Right atrium auricular region (tissue), 2 donors: ENCODE results near the gene GREB1L. TPM values are rescaled to one million over a fixed set of nuclear protein-coding genes. Genes with fewer than 3 reads are reported as not detected.

Experiments
- DNase-seq: peaks from one replicate; pipeline ENCODE4 v3.0.0-alpha.2; 2019; ENCODE audit warnings: low spot score
- H3K27ac ChIP-seq, 2 donors: fragments of 200-600 bp; sonication (generic); 1 replicate in 1 of 2; 2 replicates in 1 of 2; pipeline ENCODE4 v1.5.1; 2016 to 2019
- H3K27me3 ChIP-seq, 2 donors: fragments of 200-600 bp; sonication (generic); one replicate each; pipeline versions ENCODE4 v1.5.1 to v1.6.0; 2017 to 2019
- H3K36me3 ChIP-seq: fragments of 200-600 bp; sonication (generic); one replicate; pipeline ENCODE4 v1.5.1; 2016
- H3K4me1 ChIP-seq, 2 donors: fragments of 200-600 bp; sonication (generic); one replicate each; pipeline versions ENCODE4 v1.5.1 to v1.6.0; 2017 to 2019
- H3K4me3 ChIP-seq, 2 donors: fragments of 200-600 bp; sonication (generic); 1 replicate in 1 of 2; 2 replicates in 1 of 2; pipeline ENCODE4 v1.5.1; 2017 to 2019; ENCODE audit warnings: mild to moderate bottlenecking in 1 of 2, moderate library complexity in 1 of 2
- H3K9me3 ChIP-seq, 2 donors: fragments of 200-600 bp; sonication (generic); one replicate each; pipeline ENCODE4 v1.5.1; 2019
- total RNA-seq, 2 donors: library from RNA; depleted of rRNA; stranded (reverse); fragments of >200 nt; gene quantifications; one replicate each; pipeline ENCODE4 v1.1.0, GENCODE V29; 2016
- TF ChIP-seq, protein P1 (sequence below), 2 donors: fragments of 200-600 bp; sonication (generic); IDR thresholded peaks; one replicate each; pipeline ENCODE4 v1.5.1; 2019; ENCODE audit warnings: antibody characterized with exemption in 2 of 2

The GREB1L gene
- total RNA-seq, 2 donors from 2014 or later: 17.5 to 19.1 TPM

GRCh38 chr18:21218862-21219261, 23.2 kb upstream of the GREB1L start:
- Histone ChIP-seq H3K27me3 (no peaks in the 10 kb centered on the region), H3K9me3 (no peaks in the 10 kb centered on the region), H3K4me3 (no peak overlapping the region), H3K27ac (no peak overlapping the region), H3K36me3 (no peaks in the 10 kb centered on the region), H3K4me1 (no peaks in the 10 kb centered on the region)
- TF ChIP-seq, protein P1, sequence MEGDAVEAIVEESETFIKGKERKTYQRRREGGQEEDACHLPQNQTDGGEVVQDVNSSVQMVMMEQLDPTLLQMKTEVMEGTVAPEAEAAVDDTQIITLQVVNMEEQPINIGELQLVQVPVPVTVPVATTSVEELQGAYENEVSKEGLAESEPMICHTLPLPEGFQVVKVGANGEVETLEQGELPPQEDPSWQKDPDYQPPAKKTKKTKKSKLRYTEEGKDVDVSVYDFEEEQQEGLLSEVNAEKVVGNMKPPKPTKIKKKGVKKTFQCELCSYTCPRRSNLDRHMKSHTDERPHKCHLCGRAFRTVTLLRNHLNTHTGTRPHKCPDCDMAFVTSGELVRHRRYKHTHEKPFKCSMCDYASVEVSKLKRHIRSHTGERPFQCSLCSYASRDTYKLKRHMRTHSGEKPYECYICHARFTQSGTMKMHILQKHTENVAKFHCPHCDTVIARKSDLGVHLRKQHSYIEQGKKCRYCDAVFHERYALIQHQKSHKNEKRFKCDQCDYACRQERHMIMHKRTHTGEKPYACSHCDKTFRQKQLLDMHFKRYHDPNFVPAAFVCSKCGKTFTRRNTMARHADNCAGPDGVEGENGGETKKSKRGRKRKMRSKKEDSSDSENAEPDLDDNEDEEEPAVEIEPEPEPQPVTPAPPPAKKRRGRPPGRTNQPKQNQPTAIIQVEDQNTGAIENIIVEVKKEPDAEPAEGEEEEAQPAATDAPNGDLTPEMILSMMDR (IDR thresholded peaks at IDR 0.05): no peak
- DNase-seq: no peak

DNA sequence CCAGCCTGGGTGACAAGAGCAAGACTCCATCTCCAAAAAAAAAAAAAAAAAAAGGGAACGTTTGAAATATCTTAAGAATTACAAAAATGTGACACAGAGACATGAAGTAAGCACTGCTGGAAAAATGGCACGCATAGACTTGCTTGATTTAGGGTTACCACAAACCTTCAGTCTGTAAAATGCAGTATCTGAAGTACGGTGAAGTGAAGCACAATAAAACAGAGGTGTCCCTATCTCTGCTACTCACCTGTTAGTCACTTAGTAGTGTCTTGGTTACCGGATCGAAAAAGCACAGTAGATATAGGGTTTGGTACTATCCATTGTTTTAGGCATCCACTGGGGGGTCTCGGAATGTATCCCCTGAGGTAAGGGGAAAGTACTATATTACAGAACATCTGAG, 11.6 kb upstream of the GREB1L start:
- Histone ChIP-seq H3K9me3 (no peaks in the 10 kb centered on the region), H3K36me3 (no peaks in the 10 kb centered on the region), H3K27ac (no peak overlapping the region), H3K4me1 (no peaks in the 10 kb centered on the region), H3K4me3 (no peak overlapping the region), H3K27me3 (no peaks in the 10 kb centered on the region)
- no peak for DNase-seq
- TF ChIP-seq, protein P1 (IDR thresholded peaks at IDR 0.05): no peak

DNA sequence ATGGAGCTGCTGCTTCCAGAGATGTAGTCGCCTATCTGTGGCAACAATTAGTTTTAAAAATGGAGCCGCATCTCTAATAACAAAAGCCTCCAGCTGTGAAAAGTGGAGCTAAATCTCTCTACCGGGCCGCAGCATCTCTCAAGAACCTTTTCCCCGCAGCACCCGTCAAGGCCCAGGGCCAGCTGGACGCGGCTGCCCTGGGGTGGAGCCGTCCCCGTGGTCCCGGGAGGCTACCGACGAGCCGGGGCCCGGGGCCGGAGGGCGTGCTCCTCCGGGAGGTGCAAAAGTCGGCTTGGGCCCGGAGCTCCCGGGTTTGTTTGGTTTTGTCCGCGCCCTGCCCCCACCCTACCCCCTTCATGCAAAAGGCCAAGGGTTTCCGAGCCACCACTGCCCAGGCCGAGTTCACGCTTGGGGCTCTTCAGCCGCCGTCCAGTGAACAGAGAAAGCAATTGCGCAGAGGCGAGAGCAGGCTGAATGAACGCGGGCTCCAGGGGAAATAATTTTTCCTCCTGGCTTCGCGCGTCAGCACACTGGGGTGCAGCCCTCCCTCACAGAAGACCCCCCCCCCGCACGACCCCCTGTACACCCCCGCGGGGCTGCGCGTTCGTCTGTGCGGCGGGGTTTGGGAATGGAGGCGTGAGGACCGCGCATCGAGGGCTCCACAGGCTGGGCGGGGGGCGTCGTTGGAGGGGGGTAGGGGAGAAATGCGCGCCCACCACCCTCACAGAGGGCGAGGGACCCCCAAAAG, 557 bp upstream of the GREB1L start:
- Histone ChIP-seq H3K27me3 (no peaks in the 10 kb centered on the region), H3K4me3 (peak overlapping the region; percentile 57 to 66), H3K4me1 (peaks cover 0 to 25% of the 10 kb centered on the region in 2 donors), H3K36me3 (no peaks in the 10 kb centered on the region), H3K27ac (peak overlapping the region; percentile 85 to 93), H3K9me3 (no peaks in the 10 kb centered on the region)
- TF ChIP-seq, protein P1 (IDR thresholded peaks at IDR 0.05): no peak
- DNase-seq: no peak

DNA sequence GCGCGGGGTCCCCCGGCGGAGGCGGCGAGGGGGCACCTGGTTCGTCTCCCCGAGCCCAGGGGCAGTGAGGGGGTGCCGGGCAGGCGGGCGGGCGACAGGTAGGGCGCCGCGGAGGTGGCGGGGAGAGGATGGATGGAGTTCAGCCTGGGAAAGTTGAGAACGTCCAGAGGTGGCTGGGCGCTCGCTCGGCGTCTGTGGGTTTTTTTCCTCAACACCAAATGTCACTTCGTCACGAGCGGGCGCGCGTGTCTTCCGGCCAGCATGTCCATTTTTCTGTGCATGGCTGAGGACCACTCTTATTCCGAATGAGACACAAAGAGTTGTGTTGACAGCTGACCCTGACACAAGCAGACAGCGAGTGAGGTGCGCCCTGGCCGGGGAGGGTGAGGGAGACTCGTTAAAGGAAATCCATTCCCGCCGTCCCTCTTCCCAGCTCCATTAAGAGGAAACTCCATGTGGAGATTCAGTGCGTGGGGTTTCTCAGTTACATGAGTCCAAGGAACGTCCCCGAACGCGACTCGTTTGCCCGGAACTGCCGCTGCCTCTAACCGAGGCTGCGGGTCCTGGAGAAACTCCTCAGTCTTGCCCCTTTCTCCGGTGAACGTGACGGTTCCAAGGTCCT, 859 bp downstream of the GREB1L start:
- no peaks in the 10 kb centered on the region for H3K9me3 ChIP-seq
- H3K27ac ChIP-seq: peak overlapping the region; percentile 85 to 93
- peaks cover 0 to 25% of the 10 kb centered on the region in 2 donors for H3K4me1 ChIP-seq
- no peaks in the 10 kb centered on the region for H3K27me3 ChIP-seq
- TF ChIP-seq, protein P1 (IDR thresholded peaks at IDR 0.05): no peak
- peak overlapping the region; percentile 57 to 66 for H3K4me3 ChIP-seq
- H3K36me3 ChIP-seq: no peaks in the 10 kb centered on the region
- DNase-seq: no peak

DNA sequence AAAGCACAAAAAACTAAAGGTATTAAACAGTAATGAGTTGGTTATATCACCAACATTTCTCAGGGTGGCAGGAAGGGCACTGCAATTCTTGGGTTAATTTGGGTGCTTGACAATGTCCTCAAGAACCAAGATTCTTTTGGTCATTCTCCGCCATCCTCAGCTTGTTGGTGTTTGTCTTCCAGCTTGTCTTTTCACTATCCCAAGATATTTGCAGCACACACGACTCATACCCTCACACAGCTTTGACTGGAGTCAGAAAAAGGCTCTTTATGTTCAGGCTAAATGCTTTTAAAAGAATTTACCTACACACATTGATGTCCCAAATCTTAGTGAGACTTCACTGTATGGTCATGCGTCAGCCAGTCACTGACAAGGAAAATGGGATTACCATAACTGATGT, 12.5 kb downstream of the GREB1L start:
- TF ChIP-seq, protein P1 (IDR thresholded peaks at IDR 0.05): no peak
- DNase-seq: no peak
- H3K36me3 ChIP-seq: no peaks in the 10 kb centered on the region

More for the DNA sequence above, 12.5 kb downstream of the GREB1L start:
- H3K4me1 ChIP-seq: no peaks in the 10 kb centered on the region
- no peak overlapping the region for H3K27ac ChIP-seq
- H3K9me3 ChIP-seq: no peaks in the 10 kb centered on the region
- H3K4me3 ChIP-seq: no peak overlapping the region
- no peaks in the 10 kb centered on the region for H3K27me3 ChIP-seq
